Lower leg skin (tissue), 3 donors: ENCODE results near the gene NUDT21.

Experiments
- POLR2A ChIP-seq, 2 donors: fragments of 450-650 bp; IDR thresholded peaks; one replicate each; pipeline ENCODE4 v1.6.1; 2016 to 2017; ENCODE audit warnings: antibody characterized with exemption in 2 of 2, mild to moderate bottlenecking in 1 of 2, moderate library complexity in 1 of 2
- TF ChIP-seq, protein P1 (sequence below), 3 donors: fragments of 450-650 bp; IDR thresholded peaks; one replicate each; pipeline ENCODE4 v1.5.1; 2016; ENCODE audit warnings: antibody characterized with exemption in 3 of 3, mild to moderate bottlenecking in 3 of 3, moderate library complexity in 2 of 3

- TF ChIP-seq POLR2A (IDR thresholded peaks at IDR 0.05) = no peak
- TF ChIP-seq, protein P1, sequence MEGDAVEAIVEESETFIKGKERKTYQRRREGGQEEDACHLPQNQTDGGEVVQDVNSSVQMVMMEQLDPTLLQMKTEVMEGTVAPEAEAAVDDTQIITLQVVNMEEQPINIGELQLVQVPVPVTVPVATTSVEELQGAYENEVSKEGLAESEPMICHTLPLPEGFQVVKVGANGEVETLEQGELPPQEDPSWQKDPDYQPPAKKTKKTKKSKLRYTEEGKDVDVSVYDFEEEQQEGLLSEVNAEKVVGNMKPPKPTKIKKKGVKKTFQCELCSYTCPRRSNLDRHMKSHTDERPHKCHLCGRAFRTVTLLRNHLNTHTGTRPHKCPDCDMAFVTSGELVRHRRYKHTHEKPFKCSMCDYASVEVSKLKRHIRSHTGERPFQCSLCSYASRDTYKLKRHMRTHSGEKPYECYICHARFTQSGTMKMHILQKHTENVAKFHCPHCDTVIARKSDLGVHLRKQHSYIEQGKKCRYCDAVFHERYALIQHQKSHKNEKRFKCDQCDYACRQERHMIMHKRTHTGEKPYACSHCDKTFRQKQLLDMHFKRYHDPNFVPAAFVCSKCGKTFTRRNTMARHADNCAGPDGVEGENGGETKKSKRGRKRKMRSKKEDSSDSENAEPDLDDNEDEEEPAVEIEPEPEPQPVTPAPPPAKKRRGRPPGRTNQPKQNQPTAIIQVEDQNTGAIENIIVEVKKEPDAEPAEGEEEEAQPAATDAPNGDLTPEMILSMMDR (IDR thresholded peaks at IDR 0.05) = no peak
These were observed 31.6 kb upstream of the NUDT21 start for GRCh38 chr16:56482683-56483236.
